Heart left ventricle (tissue), 13 donors: Measurements from ENCODE around the gene TFAP2C.

Experiments
- POLR2A ChIP-seq, 2 donors: fragments of 450-650 bp; IDR thresholded peaks; one replicate each; pipeline ENCODE4 v1.6.1; 2017; ENCODE audit warnings: antibody characterized with exemption in 2 of 2, mild to moderate bottlenecking in 2 of 2, moderate library complexity in 2 of 2
- TF ChIP-seq, protein P1 (sequence below), 12 donors: fragments of 200-600 bp; sonication (generic) in 4 of 12; IDR thresholded peaks; one replicate each; pipeline versions ENCODE4 v1.5.0 to v1.8.0; 2018 to 2022; ENCODE audit warnings: antibody characterized with exemption in 12 of 12, mild to moderate bottlenecking in 5 of 12
- donor health status: ischemic (EF 13 %, LVEDD 7.1; RV severe dilation, severe dysfunction).
- donor health status: DM: no; HTN: yes; CAD: no.
- donor health status: DM: no; HTN: no; CAD: no.
- donor health status: ischemic (EF 25% LVEDD 6.9; RV normal size, moderate dysfunction).
- donor health status: ischemic (EF 25% LVEDD 5.7; RV mildly dilated, moderate dysfunction).
- donor health status: ischemic (EF 35%, LVEDD 5.7; RV mildly dilated, moderate dysfunction).
- donor health status: nonischemic (EF 11% LVEDD 7.7; RV severe dilation, severe dysfunction).
- donor health status: DM: yes; HTN: yes; CAD: no.
- donor health status: PGD.
- donor health status: ischemic (EF 29% LVEDD 5.4; RV normal size, mild dysfunction).
- donor health status: nonischemic (EF 23%, LVEDD 6.1; RV moderate dilation, normal function).

- TF ChIP-seq, protein P1, sequence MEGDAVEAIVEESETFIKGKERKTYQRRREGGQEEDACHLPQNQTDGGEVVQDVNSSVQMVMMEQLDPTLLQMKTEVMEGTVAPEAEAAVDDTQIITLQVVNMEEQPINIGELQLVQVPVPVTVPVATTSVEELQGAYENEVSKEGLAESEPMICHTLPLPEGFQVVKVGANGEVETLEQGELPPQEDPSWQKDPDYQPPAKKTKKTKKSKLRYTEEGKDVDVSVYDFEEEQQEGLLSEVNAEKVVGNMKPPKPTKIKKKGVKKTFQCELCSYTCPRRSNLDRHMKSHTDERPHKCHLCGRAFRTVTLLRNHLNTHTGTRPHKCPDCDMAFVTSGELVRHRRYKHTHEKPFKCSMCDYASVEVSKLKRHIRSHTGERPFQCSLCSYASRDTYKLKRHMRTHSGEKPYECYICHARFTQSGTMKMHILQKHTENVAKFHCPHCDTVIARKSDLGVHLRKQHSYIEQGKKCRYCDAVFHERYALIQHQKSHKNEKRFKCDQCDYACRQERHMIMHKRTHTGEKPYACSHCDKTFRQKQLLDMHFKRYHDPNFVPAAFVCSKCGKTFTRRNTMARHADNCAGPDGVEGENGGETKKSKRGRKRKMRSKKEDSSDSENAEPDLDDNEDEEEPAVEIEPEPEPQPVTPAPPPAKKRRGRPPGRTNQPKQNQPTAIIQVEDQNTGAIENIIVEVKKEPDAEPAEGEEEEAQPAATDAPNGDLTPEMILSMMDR (IDR thresholded peaks at IDR 0.05) = no peak
- TF ChIP-seq POLR2A (IDR thresholded peaks at IDR 0.05) = no peak
Observed at GRCh38 chr20:56646599-56646998, 17.5 kb downstream of the TFAP2C start.
